Heart left ventricle (tissue), 13 donors: Measurements from ENCODE around the gene ZBTB7C.
A peak's percentile ranks its signal among the peaks of the same experiment; 100 is the strongest.

ENCODE experiments used
- POLR2A ChIP-seq, 2 donors: fragments of 450-650 bp; IDR thresholded peaks; one replicate each; pipeline ENCODE4 v1.6.1; 2017; ENCODE audit warnings: antibody characterized with exemption in 2 of 2, mild to moderate bottlenecking in 2 of 2, moderate library complexity in 2 of 2
- TF ChIP-seq, protein P1 (sequence below), 12 donors: fragments of 200-600 bp; sonication (generic) in 4 of 12; IDR thresholded peaks; one replicate each; pipeline versions ENCODE4 v1.5.0 to v1.8.0; 2018 to 2022; ENCODE audit warnings: antibody characterized with exemption in 12 of 12, mild to moderate bottlenecking in 5 of 12
- donor health status: ischemic (EF 13 %, LVEDD 7.1; RV severe dilation, severe dysfunction).
- donor health status: DM: no; HTN: yes; CAD: no.
- donor health status: DM: no; HTN: no; CAD: no.
- donor health status: ischemic (EF 25% LVEDD 6.9; RV normal size, moderate dysfunction).
- donor health status: ischemic (EF 25% LVEDD 5.7; RV mildly dilated, moderate dysfunction).
- donor health status: ischemic (EF 35%, LVEDD 5.7; RV mildly dilated, moderate dysfunction).
- donor health status: nonischemic (EF 11% LVEDD 7.7; RV severe dilation, severe dysfunction).
- donor health status: DM: yes; HTN: yes; CAD: no.
- donor health status: PGD.
- donor health status: ischemic (EF 29% LVEDD 5.4; RV normal size, mild dysfunction).
- donor health status: nonischemic (EF 23%, LVEDD 6.1; RV moderate dilation, normal function).

DNA sequence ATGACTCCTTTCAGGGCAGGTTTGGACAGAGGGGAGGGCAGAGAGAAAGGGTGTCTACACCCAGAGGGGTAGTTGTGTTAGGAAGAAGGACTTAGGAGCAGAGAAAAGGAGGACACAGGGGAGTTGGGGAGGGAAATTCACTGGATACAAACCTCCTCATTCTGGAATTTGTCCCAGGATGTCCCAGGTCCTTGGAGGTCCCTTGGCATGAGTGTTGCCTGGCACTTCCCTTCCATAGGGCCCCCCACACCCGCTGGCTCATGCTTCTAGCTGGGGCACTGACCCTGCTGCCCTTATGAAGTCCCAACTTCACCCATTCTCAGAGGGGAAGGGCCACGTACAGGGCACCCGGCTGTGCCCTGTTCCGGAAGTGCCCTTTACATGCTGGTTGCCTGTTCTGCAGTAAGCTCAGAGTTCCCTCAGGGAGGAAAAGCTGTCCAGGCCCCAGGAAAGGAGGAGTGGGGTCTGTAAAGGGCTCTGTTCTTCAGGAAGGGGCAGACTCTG, 385.1 kb downstream of the ZBTB7C start:
- TF ChIP-seq POLR2A (IDR thresholded peaks at IDR 0.05), result no peak
- TF ChIP-seq, protein P1, sequence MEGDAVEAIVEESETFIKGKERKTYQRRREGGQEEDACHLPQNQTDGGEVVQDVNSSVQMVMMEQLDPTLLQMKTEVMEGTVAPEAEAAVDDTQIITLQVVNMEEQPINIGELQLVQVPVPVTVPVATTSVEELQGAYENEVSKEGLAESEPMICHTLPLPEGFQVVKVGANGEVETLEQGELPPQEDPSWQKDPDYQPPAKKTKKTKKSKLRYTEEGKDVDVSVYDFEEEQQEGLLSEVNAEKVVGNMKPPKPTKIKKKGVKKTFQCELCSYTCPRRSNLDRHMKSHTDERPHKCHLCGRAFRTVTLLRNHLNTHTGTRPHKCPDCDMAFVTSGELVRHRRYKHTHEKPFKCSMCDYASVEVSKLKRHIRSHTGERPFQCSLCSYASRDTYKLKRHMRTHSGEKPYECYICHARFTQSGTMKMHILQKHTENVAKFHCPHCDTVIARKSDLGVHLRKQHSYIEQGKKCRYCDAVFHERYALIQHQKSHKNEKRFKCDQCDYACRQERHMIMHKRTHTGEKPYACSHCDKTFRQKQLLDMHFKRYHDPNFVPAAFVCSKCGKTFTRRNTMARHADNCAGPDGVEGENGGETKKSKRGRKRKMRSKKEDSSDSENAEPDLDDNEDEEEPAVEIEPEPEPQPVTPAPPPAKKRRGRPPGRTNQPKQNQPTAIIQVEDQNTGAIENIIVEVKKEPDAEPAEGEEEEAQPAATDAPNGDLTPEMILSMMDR (IDR thresholded peaks at IDR 0.05), result peak in 3 of 12 donors; percentile 2 to 22 (median 9)
